Astrocyte of the spinal cord (primary cell): ENCODE data around the gene IFT20.

Experiments
- DNase-seq: peaks from one replicate; pipeline ENCODE4 v3.0.0; 2011; ENCODE audit warnings: low read depth, low spot score
- H3K4me3 ChIP-seq: 2 replicates; pipeline ENCODE4 v1.5.1; 2011; ENCODE audit warnings: low read depth, mild to moderate bottlenecking, low read length, moderate library complexity
- CTCF ChIP-seq: IDR thresholded peaks from 2 replicates; pipeline ENCODE4 v1.5.1; 2012; ENCODE audit warnings: low read depth, mild to moderate bottlenecking, low read length, inconsistent platforms
- in situ Hi-C: cut with HindIII; loops from 2 replicates; pipeline ENCODE4 v1.10.0; 2017; ENCODE audit warnings: low sequenced_read_pairs

The IFT20 gene

GRCh38 chr17:28328325-28328724, 6.9 kb downstream of the IFT20 start:
- in situ Hi-C loops, result no loop called here
- DNase-seq, result peak; percentile 13
- TF ChIP-seq CTCF, result no peak
- H3K4me3 ChIP-seq, result no peak overlapping the region

- no peak overlapping the region for H3K4me3 ChIP-seq
- in situ Hi-C loops, result no loop called here
- DNase-seq, result peak; percentile 24
- peak; percentile 10 for TF ChIP-seq CTCF
Measured at GRCh38 chr17:28327709-28328108, 7.6 kb downstream of the IFT20 start.

- H3K4me3 ChIP-seq, result no peak overlapping the region
- no peak for TF ChIP-seq CTCF
- in situ Hi-C loops, result no loop called here
- no peak for DNase-seq
Measured at GRCh38 chr17:28327031-28327607, 8.2 kb downstream of the IFT20 start.

- no peak for TF ChIP-seq CTCF
- no peak for DNase-seq
Measured at GRCh38 chr17:28326114-28326513, 9.2 kb downstream of the IFT20 start.

GRCh38 chr17:28325211-28325610, 10.1 kb downstream of the IFT20 start:
- no peak for TF ChIP-seq CTCF
- H3K4me3 ChIP-seq, result no peak overlapping the region
- in situ Hi-C loops, result no loop called here
- DNase-seq, result no peak

More at GRCh38 chr17:28326114-28326513, 9.2 kb downstream of the IFT20 start:
- no peak overlapping the region for H3K4me3 ChIP-seq
- in situ Hi-C loops, result no loop called here

- H3K4me3 ChIP-seq, result no peak overlapping the region
- in situ Hi-C loops, result no loop called here
- no peak for TF ChIP-seq CTCF
- DNase-seq, result no peak
Measured at GRCh38 chr17:28324781-28325180, 10.5 kb downstream of the IFT20 start.

DNA sequence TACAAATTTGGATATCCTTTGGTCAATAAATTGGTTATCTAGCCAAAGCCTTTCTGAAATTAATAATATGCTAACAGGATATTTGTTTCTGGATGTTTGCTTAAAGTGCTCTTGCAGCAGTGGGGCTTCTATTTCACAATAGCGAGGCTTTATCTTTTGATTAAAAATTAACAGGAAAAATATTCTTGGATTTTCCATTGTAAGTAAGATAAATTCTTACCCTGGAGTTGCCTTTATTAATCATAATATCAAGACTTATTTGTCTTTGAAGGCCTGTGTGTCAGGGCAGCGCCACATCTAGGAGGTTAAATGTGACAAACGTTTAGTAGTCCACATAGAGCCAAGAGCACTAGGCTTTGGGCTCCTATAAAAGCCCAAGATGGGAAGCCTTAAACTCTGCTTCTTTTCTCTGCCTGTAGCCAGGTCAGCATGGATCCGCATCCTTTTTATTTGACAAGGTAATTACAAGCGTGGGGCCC, 11.0 kb downstream of the IFT20 start:
- no peak for TF ChIP-seq CTCF
- H3K4me3 ChIP-seq, result no peak overlapping the region
- no peak for DNase-seq
- in situ Hi-C loops, result no loop called here
